PC-3 (cell line): ENCODE results near the gene STX8. TPM values are rescaled to one million over a fixed set of nuclear protein-coding genes. Genes with fewer than 3 reads are reported as not detected.

ENCODE experiments used
- ATAC-seq: fragments of 200-7000 bp; cut with Tn5 transposase; 2 replicates; pipeline ENCODE4 v1.9.1; 2020; ENCODE audit warnings: mild to moderate bottlenecking, moderate library complexity
- BruUV-seq: library from RNA; stranded (reverse); fragments of 400-500 nt; replicated peaks from 2 replicates; lab custom pipeline; 2021; lab: Mats Ljungman, UMichigan
- CTCF ChIA-PET: fragments of 300-600 bp; sonication (Branson Sonifier 250); formaldehyde crosslinking; loops from one replicate; lab custom pipeline; 2022; ENCODE audit warnings: antibody characterized with exemption; lab: Charles Lee
- POLR2A ChIA-PET: fragments of 300-600 bp; sonication (Branson Sonifier 250); formaldehyde crosslinking; loops from one replicate; lab custom pipeline; 2022; ENCODE audit warnings: antibody characterized with exemption; ENCODE audit not compliant: unreplicated experiment; lab: Charles Lee
- DNase-seq: peaks from one replicate; pipeline ENCODE4 v3.0.0-alpha.2; 2015
- H2AFZ ChIP-seq: fragments of 300-600 bp; sonication (generic); 2 replicates; pipeline ENCODE4 v1.6.0; 2016; ENCODE audit warnings: antibody characterized with exemption, low read length
- H3F3A ChIP-seq: fragments of 300-600 bp; sonication (generic); one replicate; pipeline ENCODE4 v1.6.0; 2017; ENCODE audit warnings: antibody characterized with exemption, low read length, control low read depth, mild to moderate bottlenecking; ENCODE audit not compliant: unreplicated experiment
- H3K27ac ChIP-seq: fragments of 300-600 bp; sonication (generic); 2 replicates; pipeline ENCODE4 v1.5.1; 2016; ENCODE audit warnings: mild to moderate bottlenecking, low read length
- H3K27me3 ChIP-seq: fragments of 300-600 bp; sonication (generic); 2 replicates; pipeline ENCODE4 v1.6.1; 2016; ENCODE audit warnings: low read length, mixed read lengths
- H3K36me3 ChIP-seq: fragments of 300-600 bp; sonication (generic); 2 replicates; pipeline ENCODE4 v1.6.1; 2016; ENCODE audit warnings: low read depth, mixed run types, low read length, mixed read lengths
- H3K4me1 ChIP-seq: fragments of 300-600 bp; sonication (generic); 2 replicates; pipeline ENCODE4 v1.5.1; 2016; ENCODE audit warnings: low read length; ENCODE audit not compliant: insufficient read depth
- H3K4me2 ChIP-seq: fragments of 300-600 bp; sonication (generic); 2 replicates; pipeline ENCODE4 v1.6.0; 2016; ENCODE audit warnings: low read length
- H3K4me3 ChIP-seq: fragments of 300-600 bp; sonication (generic); 2 replicates; pipeline ENCODE4 v1.5.1; 2016; ENCODE audit warnings: mild to moderate bottlenecking, low read length, mixed read lengths
- H3K79me2 ChIP-seq: fragments of 300-600 bp; sonication (generic); 2 replicates; pipeline ENCODE4 v1.6.1; 2017; ENCODE audit warnings: low read length, mixed read lengths
- H3K9ac ChIP-seq: fragments of 300-600 bp; sonication (generic); 2 replicates; pipeline ENCODE4 v1.6.0; 2016; ENCODE audit warnings: mild to moderate bottlenecking, low read length
- H3K9me2 ChIP-seq: fragments of 300-600 bp; sonication (generic); replicated peaks from 2 replicates; pipeline ENCODE4 v1.6.1; 2016; ENCODE audit warnings: mixed run types, low read length, mixed read lengths
- H3K9me3 ChIP-seq: fragments of 300-600 bp; sonication (generic); 2 replicates; pipeline ENCODE4 v1.6.1; 2016; ENCODE audit warnings: low read length, mixed read lengths
- H4K20me1 ChIP-seq: fragments of 300-600 bp; sonication (generic); 2 replicates; pipeline ENCODE4 v1.6.1; 2016; ENCODE audit warnings: low read length, mixed read lengths
- CTCF ChIP-seq: fragments of 300-600 bp; sonication (generic); conservative IDR thresholded peaks from 2 replicates; pipeline ENCODE4 v1.5.1; 2017; ENCODE audit warnings: antibody characterized with exemption, low read depth, mild to moderate bottlenecking, low read length
- EZH2 ChIP-seq: fragments of 300-600 bp; sonication (generic); IDR thresholded peaks from one replicate; pipeline ENCODE4 v1.6.1; 2017; ENCODE audit warnings: antibody characterized with exemption, mild to moderate bottlenecking, low read length; ENCODE audit not compliant: unreplicated experiment
- EZH2phosphoT487 ChIP-seq: fragments of 300-600 bp; sonication (generic); IDR thresholded peaks from 2 replicates; pipeline ENCODE4 v1.6.1; 2018; ENCODE audit warnings: mild to moderate bottlenecking, antibody characterized with exemption, low read length, borderline replicate concordance
- intact Hi-C: fragments of 100-400 bp; cut with micrococcal nuclease; formaldehyde crosslinking; loops from 2 replicates; pipeline ENCODE4 v1.9.0; 2023
- total RNA-seq: library from RNA; depleted of rRNA; stranded (reverse); fragments of >200 nt; gene quantifications from 2 replicates; pipeline ENCODE4 v1.2.3, GENCODE V29; 2014

The STX8 gene
- total RNA-seq, 1 experiment from 2014 or later: 57.4 TPM

- no peaks in the 10 kb centered on the region for H3K4me1 ChIP-seq
- POLR2A ChIA-PET: interaction anchor here (0.6 kb wide), 1 partner anchor 19 kb away, joined by 3 read pairs; no protein-coding TSS in a partner anchor
- DNase-seq (no peak), ATAC-seq (no peak)
- intact Hi-C loops: no loop called here
- no peaks in the 10 kb centered on the region for H4K20me1 ChIP-seq
- no peaks in the 10 kb centered on the region for H3K79me2 ChIP-seq
- TF ChIP-seq EZH2 (no peak), CTCF (no peak), EZH2phosphoT487 (no peak)
- H3K9me2 ChIP-seq: no peaks in the 10 kb centered on the region
- BruUV-seq: no TSS peak
- no peak overlapping the region for H3K9ac ChIP-seq
- H3K9me3 ChIP-seq: no peaks in the 10 kb centered on the region
- H3K4me3 ChIP-seq: no peak overlapping the region
- H2AFZ ChIP-seq: no peak overlapping the region
- no peaks in the 10 kb centered on the region for H3F3A ChIP-seq
- CTCF ChIA-PET: no interaction called here
- no peak overlapping the region for H3K4me2 ChIP-seq
- H3K27ac ChIP-seq: no peak overlapping the region
- H3K27me3 ChIP-seq: no peaks in the 10 kb centered on the region
- no peaks in the 10 kb centered on the region for H3K36me3 ChIP-seq
Observed at GRCh38 chr17:9232155-9232475, 343.5 kb downstream of the STX8 start.

- ATAC-seq (no peak), DNase-seq (no peak)
- no peak overlapping the region for H3K4me3 ChIP-seq
- TF ChIP-seq EZH2phosphoT487 (no peak), CTCF (no peak)
- no peaks in the 10 kb centered on the region for H3K9me3 ChIP-seq
- H2AFZ ChIP-seq: no peak overlapping the region
- H3K9ac ChIP-seq: no peak overlapping the region
- ChIA-PET POLR2A (interaction anchor here (0.6 kb wide), 1 partner anchor 20 kb away, joined by 3 read pairs; no protein-coding TSS in a partner anchor), CTCF (no interaction called here)
- H3K9me2 ChIP-seq: no peaks in the 10 kb centered on the region
- H4K20me1 ChIP-seq: no peaks in the 10 kb centered on the region
- H3K4me1 ChIP-seq: no peaks in the 10 kb centered on the region
- no peak overlapping the region for H3K27ac ChIP-seq
- no peaks in the 10 kb centered on the region for H3K36me3 ChIP-seq
- H3K79me2 ChIP-seq: no peaks in the 10 kb centered on the region
- H3F3A ChIP-seq: no peaks in the 10 kb centered on the region
- no peaks in the 10 kb centered on the region for H3K27me3 ChIP-seq
- intact Hi-C loops: no loop called here
- no peak overlapping the region for H3K4me2 ChIP-seq
- no TSS peak for BruUV-seq
Observed at GRCh38 chr17:9231449-9232154, 344.0 kb downstream of the STX8 start.

- CTCF ChIA-PET: no interaction called here
- TF ChIP-seq CTCF (no peak), EZH2 (no peak), EZH2phosphoT487 (no peak)
- Histone ChIP-seq H3K27ac (no peak overlapping the region), H3K36me3 (no peaks in the 10 kb centered on the region), H3K4me3 (no peak overlapping the region), H3K9ac (no peak overlapping the region), H3K4me2 (no peak overlapping the region), H4K20me1 (no peaks in the 10 kb centered on the region), H3K9me2 (no peaks in the 10 kb centered on the region), H2AFZ (no peak overlapping the region), H3F3A (no peaks in the 10 kb centered on the region), H3K4me1 (no peaks in the 10 kb centered on the region), H3K79me2 (no peaks in the 10 kb centered on the region), H3K9me3 (no peaks in the 10 kb centered on the region), H3K27me3 (no peaks in the 10 kb centered on the region)
- no peak for DNase-seq
- intact Hi-C loops: no loop called here
- POLR2A ChIA-PET: no interaction called here
- BruUV-seq: no TSS peak
- ATAC-seq: no peak
Observed at GRCh38 chr17:9230861-9231260, 344.8 kb downstream of the STX8 start.
